Skeletal muscle satellite cell (primary cell): ENCODE data around the gene PPP3CA.
A peak's percentile ranks its signal among the peaks of the same experiment; 100 is the strongest.

Source experiments
- H3K27me3 ChIP-seq: 2 replicates; pipeline ENCODE4 v1.7.0; 2013; ENCODE audit warnings: low read length; ENCODE audit not compliant: control insufficient read depth, insufficient read depth
- H3K36me3 ChIP-seq: 2 replicates; pipeline ENCODE4 v1.7.0; 2013; ENCODE audit warnings: mild to moderate bottlenecking, control low read depth, low read length; ENCODE audit not compliant: insufficient read depth
- H3K4me1 ChIP-seq: 2 replicates; pipeline ENCODE4 v1.7.0; 2013; ENCODE audit warnings: low read length; ENCODE audit not compliant: control insufficient read depth, insufficient read depth
- H3K4me2 ChIP-seq: 2 replicates; pipeline ENCODE4 v1.7.0; 2013; ENCODE audit warnings: mild to moderate bottlenecking, low read length
- H3K4me3 ChIP-seq: 2 replicates; pipeline ENCODE4 v1.7.0; 2013; ENCODE audit warnings: low read length
- H3K9ac ChIP-seq: 2 replicates; pipeline ENCODE4 v1.7.0; 2013; ENCODE audit warnings: mild to moderate bottlenecking, low read depth, low read length, moderate library complexity
- H3K9me3 ChIP-seq: replicated peaks from 2 replicates; pipeline ENCODE4 v1.7.0; 2013; ENCODE audit warnings: mild to moderate bottlenecking, control low read depth, low read length

The PPP3CA gene

GRCh38 chr4:101348367-101348827 lies 1.1 kb upstream of the PPP3CA start:
- Histone ChIP-seq H3K9ac (peak overlapping the region; percentile 89), H3K27me3 (no peaks in the 10 kb centered on the region), H3K4me2 (peak overlapping the region; percentile 88), H3K36me3 (no peaks in the 10 kb centered on the region), H3K9me3 (no peaks in the 10 kb centered on the region), H3K4me3 (peak overlapping the region; percentile 99), H3K4me1 (peaks cover 26% of the 10 kb centered on the region)

- Histone ChIP-seq H3K4me2 (peak overlapping the region; percentile 88), H3K27me3 (no peaks in the 10 kb centered on the region), H3K4me3 (peak overlapping the region; percentile 99)
Measured at GRCh38 chr4:101347557-101348366, 436 bp upstream of the PPP3CA start.

GRCh38 chr4:101346351-101347266 lies 717 bp downstream of the PPP3CA start:
- no peaks in the 10 kb centered on the region for H3K9me3 ChIP-seq
- peak overlapping the region; percentile 93 for H3K4me3 ChIP-seq
- no peaks in the 10 kb centered on the region for H3K36me3 ChIP-seq
- H3K27me3 ChIP-seq: no peaks in the 10 kb centered on the region
- H3K4me2 ChIP-seq: peak overlapping the region; percentile 79
- peak overlapping the region; percentile 89 for H3K9ac ChIP-seq
- peaks cover 26% of the 10 kb centered on the region for H3K4me1 ChIP-seq

More at GRCh38 chr4:101347557-101348366, 436 bp upstream of the PPP3CA start:
- H3K9me3 ChIP-seq: no peaks in the 10 kb centered on the region
- H3K9ac ChIP-seq: peak overlapping the region; percentile 89
- no peaks in the 10 kb centered on the region for H3K36me3 ChIP-seq
- H3K4me1 ChIP-seq: peaks cover 26% of the 10 kb centered on the region

- no peaks in the 10 kb centered on the region for H3K36me3 ChIP-seq
- peak overlapping the region; percentile 61 for H3K9ac ChIP-seq
- H3K4me3 ChIP-seq: peak overlapping the region; percentile 93
- no peaks in the 10 kb centered on the region for H3K9me3 ChIP-seq
- H3K27me3 ChIP-seq: no peaks in the 10 kb centered on the region
- H3K4me2 ChIP-seq: peak overlapping the region; percentile 84
- H3K4me1 ChIP-seq: peaks cover 26% of the 10 kb centered on the region
Measured at GRCh38 chr4:101345596-101346350, 1.6 kb downstream of the PPP3CA start.

GRCh38 chr4:101345271-101345595 lies 2.1 kb downstream of the PPP3CA start:
- H3K4me1 ChIP-seq: peaks cover 26% of the 10 kb centered on the region
- H3K4me2 ChIP-seq: peak overlapping the region; percentile 84
- no peaks in the 10 kb centered on the region for H3K27me3 ChIP-seq
- H3K9me3 ChIP-seq: no peaks in the 10 kb centered on the region
- peak overlapping the region; percentile 78 for H3K4me3 ChIP-seq
- H3K9ac ChIP-seq: peak overlapping the region; percentile 61
- H3K36me3 ChIP-seq: no peaks in the 10 kb centered on the region

- Histone ChIP-seq H3K4me2 (no peak overlapping the region), H3K36me3 (no peaks in the 10 kb centered on the region), H3K4me1 (peaks cover 10% of the 10 kb centered on the region), H3K4me3 (no peak overlapping the region), H3K9me3 (no peaks in the 10 kb centered on the region), H3K27me3 (no peaks in the 10 kb centered on the region), H3K9ac (no peak overlapping the region)
Measured at GRCh38 chr4:101339332-101339731, 8.0 kb downstream of the PPP3CA start.

GRCh38 chr4:101337688-101338087 lies 9.6 kb downstream of the PPP3CA start:
- Histone ChIP-seq H3K27me3 (no peaks in the 10 kb centered on the region), H3K4me2 (no peak overlapping the region), H3K4me3 (no peak overlapping the region), H3K9ac (no peak overlapping the region), H3K4me1 (peaks cover 10% of the 10 kb centered on the region), H3K9me3 (no peaks in the 10 kb centered on the region), H3K36me3 (no peaks in the 10 kb centered on the region)

GRCh38 chr4:101334963-101335572 lies 12.3 kb downstream of the PPP3CA start:
- Histone ChIP-seq H3K36me3 (no peaks in the 10 kb centered on the region), H3K27me3 (no peaks in the 10 kb centered on the region), H3K9me3 (no peaks in the 10 kb centered on the region), H3K4me1 (peaks cover 19% of the 10 kb centered on the region), H3K9ac (no peak overlapping the region), H3K4me2 (no peak overlapping the region), H3K4me3 (no peak overlapping the region)

GRCh38 chr4:101332424-101332823 lies 14.9 kb downstream of the PPP3CA start:
- Histone ChIP-seq H3K4me3 (no peak overlapping the region), H3K4me1 (peaks cover 13% of the 10 kb centered on the region), H3K9me3 (no peaks in the 10 kb centered on the region), H3K9ac (no peak overlapping the region), H3K36me3 (no peaks in the 10 kb centered on the region), H3K4me2 (no peak overlapping the region), H3K27me3 (no peaks in the 10 kb centered on the region)

GRCh38 chr4:101331017-101331416 lies 16.3 kb downstream of the PPP3CA start:
- Histone ChIP-seq H3K9ac (no peak overlapping the region), H3K4me2 (no peak overlapping the region), H3K36me3 (no peaks in the 10 kb centered on the region), H3K9me3 (no peaks in the 10 kb centered on the region), H3K4me1 (peaks cover 9% of the 10 kb centered on the region), H3K27me3 (no peaks in the 10 kb centered on the region), H3K4me3 (no peak overlapping the region)

GRCh38 chr4:101329592-101329991 lies 17.7 kb downstream of the PPP3CA start:
- H3K36me3 ChIP-seq: no peaks in the 10 kb centered on the region
- H3K9ac ChIP-seq: no peak overlapping the region
- H3K27me3 ChIP-seq: no peaks in the 10 kb centered on the region
- no peak overlapping the region for H3K4me3 ChIP-seq
- peaks cover 9% of the 10 kb centered on the region for H3K4me1 ChIP-seq
- H3K4me2 ChIP-seq: no peak overlapping the region
- H3K9me3 ChIP-seq: no peaks in the 10 kb centered on the region
